T-cell (primary cell): Measurements from ENCODE around the gene COBLL1. TPM values are rescaled to one million over a fixed set of nuclear protein-coding genes. Genes with fewer than 3 reads are reported as not detected.
A peak's percentile ranks its signal among the peaks of the same experiment; 100 is the strongest.

ENCODE experiments used
- ATAC-seq, 4 experiments: fragments of 200-7000 bp in 3 of 4; fragments of 150-1000 bp in 1 of 4; cut with Tn5 transposase; replicated peaks in 1 of 4; 1 replicate in 3 of 4; 2 replicates in 1 of 4; pipeline ENCODE4 v1.10.0; 2021; ENCODE audit warnings: moderate library complexity in 3 of 4, mild to moderate bottlenecking in 2 of 4, moderate number of reproducible peaks in 1 of 4
- CTCF ChIA-PET, 2 donors: fragments of 300-600 bp; sonication (Branson Sonifier 250); formaldehyde crosslinking; loops; one replicate each; lab custom pipeline; 2022; ENCODE audit warnings: antibody characterized with exemption in 2 of 2; lab: Charles Lee
- POLR2A ChIA-PET, 2 donors: fragments of 300-600 bp; sonication (Branson Sonifier 250); formaldehyde crosslinking; loops; one replicate each; lab custom pipeline; 2022; ENCODE audit warnings: antibody characterized with exemption in 2 of 2; lab: Charles Lee
- DNase-seq, 35 experiments: peaks; one replicate each; pipeline versions ENCODE4 v3.0.0 to v3.0.0-alpha.2; 2013 to 2023
- H3K27ac ChIP-seq: one replicate; pipeline ENCODE4 v1.5.1; 2013; ENCODE audit warnings: low read length
- H3K27me3 ChIP-seq, 2 experiments: replicated peaks in 1 of 2; 1 replicate in 1 of 2; 2 replicates in 1 of 2; pipeline versions ENCODE4 v1.6.1 to v1.7.0; 2013; ENCODE audit warnings: low read length in 1 of 2, mixed read lengths in 1 of 2; ENCODE audit not compliant: control insufficient read depth in 2 of 2, insufficient read depth in 2 of 2; ENCODE audit errors: extremely low read depth in 1 of 2
- H3K36me3 ChIP-seq, 2 donors: 1 replicate in 1 of 2; 2 replicates in 1 of 2; pipeline versions ENCODE4 v1.6.1 to v1.7.0; 2013; ENCODE audit warnings: low read length in 1 of 2; ENCODE audit not compliant: control insufficient read depth in 2 of 2, insufficient read depth in 1 of 2; ENCODE audit errors: extremely low read depth in 1 of 2
- H3K4me1 ChIP-seq, 2 experiments: 1 replicate in 1 of 2; 2 replicates in 1 of 2; pipeline versions ENCODE4 v1.6.1 to v1.7.0; 2013; ENCODE audit warnings: low read length in 2 of 2, mixed read lengths in 1 of 2; ENCODE audit not compliant: insufficient read depth in 2 of 2, control insufficient read depth in 1 of 2; ENCODE audit errors: extremely low read depth in 1 of 2
- H3K4me3 ChIP-seq, 2 donors: 1 replicate in 1 of 2; 2 replicates in 1 of 2; pipeline versions ENCODE4 v1.5.1 to v1.7.0; 2013; ENCODE audit warnings: mild to moderate bottlenecking in 2 of 2, low read length in 1 of 2, moderate library complexity in 1 of 2; ENCODE audit not compliant: control insufficient read depth in 1 of 2; ENCODE audit errors: extremely low read depth in 1 of 2
- H3K9me3 ChIP-seq: 2 replicates; pipeline ENCODE4 v1.7.0; 2013
- H3K27ac Mint-ChIP-seq, 2 donors: one replicate each; pipeline ENCODE4 v1.8.0; 2020 to 2021; ENCODE audit warnings: mild to moderate bottlenecking in 2 of 2, mixed read lengths in 2 of 2
- H3K27me3 Mint-ChIP-seq, 2 donors: one replicate each; pipeline ENCODE4 v1.8.0; 2021 to 2022; ENCODE audit warnings: mixed read lengths in 2 of 2
- H3K36me3 Mint-ChIP-seq: one replicate; pipeline ENCODE4 v1.8.0; 2021; ENCODE audit warnings: mixed read lengths
- H3K4me1 Mint-ChIP-seq, 3 donors: one replicate each; pipeline ENCODE4 v1.8.0; 2020 to 2022; ENCODE audit warnings: mixed read lengths in 3 of 3, mild to moderate bottlenecking in 1 of 3
- H3K4me3 Mint-ChIP-seq, 3 donors: one replicate each; pipeline ENCODE4 v1.8.0; 2020 to 2022; ENCODE audit warnings: mild to moderate bottlenecking in 3 of 3, mixed read lengths in 3 of 3, moderate library complexity in 3 of 3
- H3K9me3 Mint-ChIP-seq, 3 donors: one replicate each; pipeline ENCODE4 v1.8.0; 2020 to 2022; ENCODE audit warnings: mixed read lengths in 3 of 3
- WGBS: methylation state at CpG from one replicate; pipeline ENCODE4 v1.1.5; 2013; ENCODE audit warnings: missing lambda C conversion rate; ENCODE audit not compliant: insufficient coverage; 5-methylcytosine and 5-hydroxymethylcytosine counted together
- total RNA-seq, 35 experiments: library from RNA in 6 of 35; stranded (reverse) in 6 of 35; fragments of 120-200 nt in 1 of 35; gene quantifications; one replicate each; pipeline versions ENCODE4 v1.2.1 to v1.2.4 and lab custom pipeline; 2013 to 2026

COBLL1 gene, protein sequence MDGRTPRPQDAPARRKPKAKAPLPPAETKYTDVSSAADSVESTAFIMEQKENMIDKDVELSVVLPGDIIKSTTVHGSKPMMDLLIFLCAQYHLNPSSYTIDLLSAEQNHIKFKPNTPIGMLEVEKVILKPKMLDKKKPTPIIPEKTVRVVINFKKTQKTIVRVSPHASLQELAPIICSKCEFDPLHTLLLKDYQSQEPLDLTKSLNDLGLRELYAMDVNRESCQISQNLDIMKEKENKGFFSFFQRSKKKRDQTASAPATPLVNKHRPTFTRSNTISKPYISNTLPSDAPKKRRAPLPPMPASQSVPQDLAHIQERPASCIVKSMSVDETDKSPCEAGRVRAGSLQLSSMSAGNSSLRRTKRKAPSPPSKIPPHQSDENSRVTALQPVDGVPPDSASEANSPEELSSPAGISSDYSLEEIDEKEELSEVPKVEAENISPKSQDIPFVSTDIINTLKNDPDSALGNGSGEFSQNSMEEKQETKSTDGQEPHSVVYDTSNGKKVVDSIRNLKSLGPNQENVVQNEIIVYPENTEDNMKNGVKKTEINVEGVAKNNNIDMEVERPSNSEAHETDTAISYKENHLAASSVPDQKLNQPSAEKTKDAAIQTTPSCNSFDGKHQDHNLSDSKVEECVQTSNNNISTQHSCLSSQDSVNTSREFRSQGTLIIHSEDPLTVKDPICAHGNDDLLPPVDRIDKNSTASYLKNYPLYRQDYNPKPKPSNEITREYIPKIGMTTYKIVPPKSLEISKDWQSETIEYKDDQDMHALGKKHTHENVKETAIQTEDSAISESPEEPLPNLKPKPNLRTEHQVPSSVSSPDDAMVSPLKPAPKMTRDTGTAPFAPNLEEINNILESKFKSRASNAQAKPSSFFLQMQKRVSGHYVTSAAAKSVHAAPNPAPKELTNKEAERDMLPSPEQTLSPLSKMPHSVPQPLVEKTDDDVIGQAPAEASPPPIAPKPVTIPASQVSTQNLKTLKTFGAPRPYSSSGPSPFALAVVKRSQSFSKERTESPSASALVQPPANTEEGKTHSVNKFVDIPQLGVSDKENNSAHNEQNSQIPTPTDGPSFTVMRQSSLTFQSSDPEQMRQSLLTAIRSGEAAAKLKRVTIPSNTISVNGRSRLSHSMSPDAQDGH
- total RNA-seq (1 to 10 TPM in 4 of 5 donors, under 1 TPM in 1; 0.68 to 5.1 (median 1.9) TPM), total RNA-seq (lab: John Stamatoyannopoulos, UW) (0 to 2.7 (median 0.53) reads per million in 29 experiments)
- 1.8 TPM for total RNA-seq (2013)

DNA sequence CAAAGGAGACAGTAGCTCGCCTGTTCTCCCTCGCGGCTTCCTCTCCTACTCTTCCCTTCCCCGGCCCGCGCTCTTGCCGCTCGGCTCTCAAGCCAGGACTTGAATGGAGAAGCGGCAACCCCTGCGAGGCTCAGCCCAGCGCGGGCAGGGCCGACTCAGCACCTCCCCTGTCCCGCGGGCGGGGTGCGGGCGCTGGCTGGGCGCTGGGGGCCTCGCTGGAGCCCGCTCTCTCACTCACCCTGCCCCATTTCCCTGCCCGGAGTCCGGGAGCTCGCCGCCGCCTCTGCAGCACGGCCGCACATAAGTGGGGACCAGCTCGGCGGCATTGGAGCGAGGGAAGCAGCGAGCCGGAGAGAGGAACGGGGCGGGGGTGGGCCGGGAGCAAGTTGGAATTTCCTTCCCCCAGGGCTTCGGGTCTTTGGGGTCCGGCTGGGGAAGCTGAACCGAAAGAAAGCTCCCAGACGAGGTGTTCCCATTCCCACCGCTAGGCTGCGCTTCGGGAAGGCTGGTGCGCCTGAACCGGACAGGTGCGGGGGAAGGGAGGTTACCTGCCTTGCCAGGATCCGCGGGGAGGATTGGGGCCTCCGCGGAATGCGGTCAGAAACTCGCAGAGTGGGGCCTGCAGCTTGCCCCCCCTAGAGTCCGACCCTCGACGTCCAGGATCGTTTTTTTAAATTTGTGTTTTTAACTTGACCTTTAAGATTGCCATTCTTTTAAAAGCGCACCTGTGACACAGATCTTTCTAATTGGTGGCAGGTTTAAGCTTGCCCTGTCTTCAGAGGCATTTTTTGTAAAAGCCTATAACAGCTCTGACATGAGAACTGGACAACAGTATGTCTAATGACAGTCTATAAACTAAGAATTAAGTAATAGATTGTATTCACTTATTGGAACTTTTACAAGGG lies at the start of gene COBLL1:
TSS of gene COBLL1 (minus strand) at position 105 of the 905 bp plus-strand sequence. CDS start 627 bp downstream, outside the sequence.
- Mint-ChIP-seq H3K4me1 (peaks cover 6 to 11% (median 9%) of the 10 kb centered on the region in 3 donors), H3K27ac (no peak within 1 kb of the TSS), H3K27me3 (peaks cover 37% of the 10 kb centered on the region in 2 donors), H3K36me3 (no peaks in the 10 kb centered on the region), H3K4me3 (peak within 1 kb of the TSS; percentile 61 to 75 (median 71)), H3K9me3 (no peaks in the 10 kb centered on the region)
- Histone ChIP-seq H3K9me3 (no peaks in the 10 kb centered on the region), H3K36me3 (no peaks in the 10 kb centered on the region), H3K27ac (no peak within 1 kb of the TSS), H3K27me3 (peaks cover 0 to 20% of the 10 kb centered on the region in 2 experiments), H3K4me3 (peak within 1 kb of the TSS; percentile 41 to 92), H3K4me1 (peaks cover 3 to 13% of the 10 kb centered on the region in 2 experiments)
- DNase-seq (peak in 11 of 35 experiments; percentile 0 to 28 (median 7)), ATAC-seq (peak; percentile 25 to 61 (median 52))
- CTCF ChIA-PET: interaction anchor here in 1 of 2 donors (0.7 to 1.1 kb wide), 3 partner anchors 8 to 197 kb away, joined by 5 to 10 read pairs (median 7); no protein-coding TSS in a partner anchor
- POLR2A ChIA-PET: no interaction called here
- WGBS: 2% methylated on average over 34 of the region's 57 CpGs

- no peaks in the 10 kb centered on the region for H3K36me3 ChIP-seq
- DNase-seq (no peak), ATAC-seq (no peak)
- CTCF ChIA-PET: no interaction called here
- no peaks in the 10 kb centered on the region for H3K9me3 ChIP-seq
- H3K4me1 ChIP-seq: no peaks in the 10 kb centered on the region
- no peaks in the 10 kb centered on the region for H3K27me3 ChIP-seq
- no peak overlapping the region for H3K4me3 ChIP-seq
- WGBS: 10% methylated on average over 2 of the region's 4 CpGs
- H3K36me3 Mint-ChIP-seq: no peaks in the 10 kb centered on the region
- H3K27me3 Mint-ChIP-seq: peaks cover 0 to 4% of the 10 kb centered on the region in 2 donors
- H3K4me3 Mint-ChIP-seq: no peak overlapping the region
- H3K27ac Mint-ChIP-seq: no peak overlapping the region
- H3K9me3 Mint-ChIP-seq: peaks cover 0 to 4% (median 0%) of the 10 kb centered on the region in 3 donors
- H3K27ac ChIP-seq: no peak overlapping the region
- no peaks in the 10 kb centered on the region for H3K4me1 Mint-ChIP-seq
- POLR2A ChIA-PET: no interaction called here
Observed at GRCh38 chr2:164890544-164890943, 48.9 kb upstream of the COBLL1 start.

DNA sequence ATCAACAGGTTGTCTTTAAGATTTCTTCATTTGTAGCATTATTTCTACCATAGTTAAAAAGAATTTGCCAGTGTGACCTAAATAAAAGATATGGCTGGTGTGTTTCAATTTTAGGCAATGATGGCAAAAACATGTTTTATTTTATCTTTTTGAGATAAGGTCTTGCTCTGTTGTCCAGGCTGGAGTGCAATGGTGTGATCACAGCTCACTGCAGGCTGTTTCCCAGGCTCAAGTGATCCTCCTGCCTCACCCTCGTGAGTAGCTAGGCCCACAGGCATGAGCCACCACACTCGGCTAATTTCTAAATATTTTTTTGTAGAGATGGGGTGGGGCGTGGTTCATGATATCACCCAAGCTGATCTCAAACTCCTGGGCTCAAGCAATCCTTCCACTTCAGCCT lies 47.0 kb upstream of the COBLL1 start:
- H3K27me3 ChIP-seq: no peaks in the 10 kb centered on the region
- H3K4me3 ChIP-seq: no peak overlapping the region
- DNase-seq (no peak), ATAC-seq (no peak)
- no peak overlapping the region for H3K27ac ChIP-seq
- Mint-ChIP-seq H3K4me3 (no peak overlapping the region), H3K27ac (no peak overlapping the region), H3K27me3 (peaks cover 0 to 4% of the 10 kb centered on the region in 2 donors), H3K4me1 (no peaks in the 10 kb centered on the region), H3K9me3 (peaks cover 0 to 2% (median 0%) of the 10 kb centered on the region in 3 donors), H3K36me3 (no peaks in the 10 kb centered on the region)
- H3K4me1 ChIP-seq: no peaks in the 10 kb centered on the region
- H3K9me3 ChIP-seq: no peaks in the 10 kb centered on the region
- WGBS: no CpG with 5 or more reads among the region's 3 CpGs
- H3K36me3 ChIP-seq: no peaks in the 10 kb centered on the region
- POLR2A ChIA-PET: no interaction called here
- CTCF ChIA-PET: no interaction called here

DNA sequence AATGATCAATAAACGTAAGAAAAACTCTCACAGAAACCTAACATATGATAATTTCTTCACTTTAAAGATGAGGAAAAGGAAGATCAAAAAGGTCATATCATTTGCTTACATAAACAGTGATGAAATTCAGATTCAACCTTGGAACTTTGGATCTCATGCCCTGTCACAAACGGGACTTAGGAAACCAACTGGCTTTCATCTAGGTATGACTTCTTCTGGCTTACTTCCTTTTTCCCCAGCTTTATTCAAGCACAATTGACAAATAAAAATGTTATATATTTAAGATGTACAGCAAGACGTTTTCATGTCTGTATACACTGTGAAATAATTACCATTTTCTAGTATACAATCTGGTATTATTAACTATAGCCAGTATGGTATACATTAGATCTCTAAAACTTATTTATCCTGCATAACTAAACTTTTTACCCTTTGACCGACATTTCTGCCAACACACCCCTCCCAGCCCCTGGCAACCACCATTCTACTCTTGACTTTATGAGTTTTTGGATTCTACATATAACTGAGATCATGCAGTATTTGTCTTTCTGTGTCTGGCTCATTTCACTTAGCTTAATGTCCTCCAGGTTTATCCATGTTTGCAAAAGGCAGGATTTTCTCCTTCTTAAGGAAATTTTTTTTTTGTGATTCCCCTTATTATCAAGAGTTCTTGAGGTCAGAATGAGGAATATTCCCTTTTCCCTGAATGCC lies 46.0 kb upstream of the COBLL1 start:
- no peaks in the 10 kb centered on the region for H3K9me3 ChIP-seq
- Mint-ChIP-seq H3K36me3 (no peaks in the 10 kb centered on the region), H3K4me3 (no peak overlapping the region), H3K27ac (no peak overlapping the region), H3K4me1 (no peaks in the 10 kb centered on the region), H3K27me3 (peaks cover 0 to 4% of the 10 kb centered on the region in 2 donors), H3K9me3 (no peaks in the 10 kb centered on the region)
- H3K4me3 ChIP-seq: no peak overlapping the region
- no peaks in the 10 kb centered on the region for H3K36me3 ChIP-seq
- CTCF ChIA-PET: no interaction called here
- ATAC-seq (no peak), DNase-seq (no peak)
- no CpG with 5 or more reads among the region's 4 CpGs for WGBS
- no peaks in the 10 kb centered on the region for H3K4me1 ChIP-seq
- H3K27ac ChIP-seq: no peak overlapping the region
- POLR2A ChIA-PET: no interaction called here
- H3K27me3 ChIP-seq: no peaks in the 10 kb centered on the region

- Mint-ChIP-seq H3K4me3 (no peak overlapping the region), H3K9me3 (no peaks in the 10 kb centered on the region), H3K4me1 (no peaks in the 10 kb centered on the region), H3K27ac (no peak overlapping the region), H3K36me3 (no peaks in the 10 kb centered on the region), H3K27me3 (no peaks in the 10 kb centered on the region)
- ATAC-seq: no peak
- no peaks in the 10 kb centered on the region for H3K36me3 ChIP-seq
- no peaks in the 10 kb centered on the region for H3K27me3 ChIP-seq
- ChIA-PET CTCF (no interaction called here), POLR2A (no interaction called here)
- no peaks in the 10 kb centered on the region for H3K9me3 ChIP-seq
- no peak overlapping the region for H3K4me3 ChIP-seq
- no peak overlapping the region for H3K27ac ChIP-seq
- no peaks in the 10 kb centered on the region for H3K4me1 ChIP-seq
- 92% methylated on average over 8 of the region's 9 CpGs for WGBS
- no peak for DNase-seq
Observed at GRCh38 chr2:164882276-164882675, 40.7 kb upstream of the COBLL1 start.
